Astrocyte (in vitro differentiated cells and primary cell): Measurements from ENCODE around the gene B4GALT1. TPM values are rescaled to one million over a fixed set of nuclear protein-coding genes. Genes with fewer than 3 reads are reported as not detected.

Experiments used
- DNase-seq: peaks from one replicate; pipeline ENCODE4 v3.0.0-alpha.2; 2010; ENCODE audit warnings: low read depth
- FAIRE-seq: peaks from 2 replicates; lab custom pipeline; 2011; peaks lifted over from hg19 to GRCh38; lab: Jason Lieb, UNC
- H2AFZ ChIP-seq: 2 replicates; pipeline ENCODE4 v1.6.0; 2012; ENCODE audit warnings: low read depth, low read length, inconsistent platforms
- H3K27ac ChIP-seq: 2 replicates; pipeline ENCODE4 v1.5.1; 2011; ENCODE audit warnings: low read depth, low read length, inconsistent platforms
- H3K27me3 ChIP-seq: 2 replicates; pipeline ENCODE4 v1.6.0; 2011; ENCODE audit warnings: low read length, inconsistent platforms; ENCODE audit not compliant: insufficient read depth
- H3K36me3 ChIP-seq: 2 replicates; pipeline ENCODE4 v1.5.1; 2011; ENCODE audit warnings: low read length, inconsistent platforms; ENCODE audit not compliant: insufficient read depth
- H3K4me1 ChIP-seq: 2 replicates; pipeline ENCODE4 v1.5.1; 2011; ENCODE audit warnings: low read length, inconsistent platforms; ENCODE audit not compliant: insufficient read depth
- H3K4me2 ChIP-seq: 2 replicates; pipeline ENCODE4 v1.6.0; 2012; ENCODE audit warnings: low read length, inconsistent platforms
- H3K4me3 ChIP-seq: 2 replicates; pipeline ENCODE4 v1.5.1; 2011; ENCODE audit warnings: low read depth, mild to moderate bottlenecking, low read length, inconsistent platforms; ENCODE audit not compliant: insufficient read depth
- H3K79me2 ChIP-seq: 2 replicates; pipeline ENCODE4 v1.6.0; 2012; ENCODE audit warnings: mild to moderate bottlenecking, low read length, inconsistent platforms; ENCODE audit not compliant: insufficient read depth
- H3K9ac ChIP-seq: 2 replicates; pipeline ENCODE4 v1.6.0; 2012; ENCODE audit warnings: mild to moderate bottlenecking, low read length, inconsistent platforms
- H3K9me3 ChIP-seq: 2 replicates; pipeline ENCODE4 v1.5.1; 2012; ENCODE audit warnings: low read depth, mild to moderate bottlenecking, low read length, inconsistent platforms; ENCODE audit not compliant: insufficient read depth
- H4K20me1 ChIP-seq: 2 replicates; pipeline ENCODE4 v1.6.0; 2012; ENCODE audit warnings: low read length, inconsistent platforms; ENCODE audit not compliant: insufficient read depth
- H3K27ac Mint-ChIP-seq: one replicate; pipeline ENCODE4 v1.8.0; 2021; ENCODE audit warnings: mild to moderate bottlenecking, mixed read lengths; ENCODE audit not compliant: unreplicated experiment
- H3K27me3 Mint-ChIP-seq: one replicate; pipeline ENCODE4 v1.8.0; 2021; ENCODE audit warnings: low read depth, mixed read lengths; ENCODE audit not compliant: unreplicated experiment
- H3K36me3 Mint-ChIP-seq: one replicate; pipeline ENCODE4 v1.8.0; 2021; ENCODE audit warnings: low read depth, mixed read lengths; ENCODE audit not compliant: unreplicated experiment
- H3K4me1 Mint-ChIP-seq: one replicate; pipeline ENCODE4 v1.8.0; 2021; ENCODE audit warnings: low read depth, mixed read lengths; ENCODE audit not compliant: unreplicated experiment
- H3K4me3 Mint-ChIP-seq: one replicate; pipeline ENCODE4 v1.8.0; 2021; ENCODE audit warnings: mild to moderate bottlenecking, moderate library complexity, mixed read lengths; ENCODE audit not compliant: unreplicated experiment
- H3K9me3 Mint-ChIP-seq: one replicate; pipeline ENCODE4 v1.8.0; 2021; ENCODE audit warnings: mild to moderate bottlenecking, mixed read lengths; ENCODE audit not compliant: unreplicated experiment
- CTCF ChIP-seq: IDR thresholded peaks from 2 replicates; pipeline ENCODE4 v1.5.1; 2011; ENCODE audit warnings: low read depth, mild to moderate bottlenecking, inconsistent platforms, low read length, moderate library complexity; ENCODE audit not compliant: insufficient read depth
- EZH2 ChIP-seq: IDR thresholded peaks from 2 replicates; pipeline ENCODE4 v1.6.1; 2012; ENCODE audit warnings: mild to moderate bottlenecking, low read length, inconsistent platforms; ENCODE audit not compliant: insufficient read depth
- total RNA-seq: library from RNA; stranded (reverse); gene quantifications from 2 replicates; pipeline ENCODE4 v1.2.1, GENCODE V29; 2021

Gene B4GALT1
- total RNA-seq, 1 donor from 2014 or later: 93.1 TPM

- Mint-ChIP-seq H3K27me3 (no peaks in the 10 kb centered on the region), H3K36me3 (peaks cover 8% of the 10 kb centered on the region), H3K27ac (peak overlapping the region; percentile 19), H3K9me3 (no peaks in the 10 kb centered on the region), H3K4me3 (peak overlapping the region; percentile 5), H3K4me1 (peaks cover 33% of the 10 kb centered on the region)
- no peak overlapping the region for H3K4me2 ChIP-seq
- no peak for DNase-seq
- peaks cover 94% of the 10 kb centered on the region for H3K79me2 ChIP-seq
- H4K20me1 ChIP-seq: peaks cover 93% of the 10 kb centered on the region
- FAIRE-seq: no peak
- H2AFZ ChIP-seq: no peak overlapping the region
- no peak overlapping the region for H3K27ac ChIP-seq
- no peak overlapping the region for H3K9ac ChIP-seq
- peaks cover 14% of the 10 kb centered on the region for H3K4me1 ChIP-seq
- TF ChIP-seq CTCF (no peak), EZH2 (no peak)
- no peaks in the 10 kb centered on the region for H3K27me3 ChIP-seq
- no peak overlapping the region for H3K4me3 ChIP-seq
- H3K9me3 ChIP-seq: no peaks in the 10 kb centered on the region
- H3K36me3 ChIP-seq: no peaks in the 10 kb centered on the region
Observed at GRCh38 chr9:33140401-33141360, 26.5 kb downstream of the B4GALT1 start.

- Histone ChIP-seq H3K27me3 (no peaks in the 10 kb centered on the region), H3K79me2 (peaks cover 92% of the 10 kb centered on the region), H2AFZ (no peak overlapping the region), H3K9me3 (no peaks in the 10 kb centered on the region), H3K27ac (peak overlapping the region; percentile 9), H3K4me2 (peak overlapping the region; percentile 34), H4K20me1 (peaks cover 93% of the 10 kb centered on the region), H3K36me3 (no peaks in the 10 kb centered on the region), H3K4me3 (no peak overlapping the region), H3K4me1 (peaks cover 14% of the 10 kb centered on the region), H3K9ac (no peak overlapping the region)
- Mint-ChIP-seq H3K27ac (no peak overlapping the region), H3K4me1 (peaks cover 39% of the 10 kb centered on the region), H3K4me3 (no peak overlapping the region), H3K9me3 (no peaks in the 10 kb centered on the region), H3K27me3 (no peaks in the 10 kb centered on the region), H3K36me3 (peaks cover 8% of the 10 kb centered on the region)
- no peak for TF ChIP-seq CTCF
- no peak for TF ChIP-seq EZH2
- FAIRE-seq (no peak), DNase-seq (peak; percentile 79)
Observed at GRCh38 chr9:33139421-33140228, 27.5 kb downstream of the B4GALT1 start.
